Measurements from ENCODE around the gene RGSL1. TPM values are rescaled to one million over a fixed set of nuclear protein-coding genes. Genes with fewer than 3 reads are reported as not detected.

The RGSL1 gene
- total and polyA plus RNA-seq, 2 donors (not counting 1 experiment from before 2014, with no cell fraction given), result not detected

DNA sequence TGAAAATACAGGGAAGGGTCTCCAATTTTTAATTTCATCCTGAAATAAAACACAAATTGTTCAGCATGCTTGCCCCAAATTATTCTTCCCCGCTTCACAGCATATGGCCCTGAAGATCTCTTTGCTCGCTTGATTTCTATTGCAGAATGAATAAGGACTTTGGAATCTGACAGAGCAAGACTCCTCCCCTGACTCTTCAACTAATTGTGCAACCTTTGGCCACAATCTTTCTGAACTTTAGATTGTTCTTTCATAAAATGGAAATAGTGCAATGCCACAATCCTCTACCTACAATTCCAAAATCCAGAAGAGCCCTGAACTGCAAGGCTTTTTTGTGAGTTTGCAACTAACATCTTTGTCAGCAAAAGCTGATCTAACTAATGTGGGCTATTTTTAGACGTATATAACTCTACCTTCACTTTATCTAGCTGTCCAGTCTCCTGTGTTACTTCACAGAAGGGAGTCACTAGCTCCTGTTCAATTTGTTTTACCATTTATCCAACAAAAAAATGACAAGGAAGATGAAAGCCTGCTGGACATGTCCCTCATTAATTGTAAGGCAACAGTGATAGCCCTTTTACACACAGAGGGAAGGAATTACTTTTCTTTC is 125.7 kb downstream of the RGSL1 start:
- H3K4me1 ChIP-seq (ENCODE audit: control insufficient read depth, extremely low read depth, insufficient read depth, low read length), result peaks cover 3% of the 10 kb centered on the region
- H3K4me2 ChIP-seq (ENCODE audit: extremely low read depth, insufficient read depth, low read length), result peak overlapping the region; percentile 20
- H3K9ac ChIP-seq (ENCODE audit: insufficient read depth, low read length), result no peak overlapping the region
- no peaks in the 10 kb centered on the region for H4K20me1 ChIP-seq (ENCODE audit: control insufficient read depth, extremely low read depth, insufficient read depth, low read length)
- no peaks in the 10 kb centered on the region for H3K27me3 ChIP-seq (ENCODE audit: control insufficient read depth, insufficient read depth, low read length)
- H3K4me3 ChIP-seq (replicated peaks in 1 of 4; ENCODE audit: control extremely low read depth in 1 of 4, insufficient read depth in 1 of 4, low read depth in 3 of 4, low read length in 4 of 4), result no peak overlapping the region
- H3K79me2 ChIP-seq (ENCODE audit: control insufficient read depth, insufficient read depth, low read length), result no peaks in the 10 kb centered on the region
- peak; percentile 72 for DNase-seq (ENCODE audit: low read depth in 2 of 2)
- TF ChIP-seq CTCF (conservative IDR thresholded peaks at IDR 0.05 in 1 of 2, IDR thresholded peaks at IDR 0.05 in 1 of 2; ENCODE audit: low read depth in 1 of 2, low read length in 2 of 2), result no peak
- no peak for TF ChIP-seq EZH2 (IDR thresholded peaks at IDR 0.05; ENCODE audit: low read length, missing control alignments)
- no peak overlapping the region for H3K27ac ChIP-seq (ENCODE audit: insufficient read depth, low read length)
- H3K9me3 ChIP-seq (ENCODE audit: control insufficient read depth, insufficient read depth, low read depth, low read length), result no peaks in the 10 kb centered on the region
- no peak overlapping the region for H2AFZ ChIP-seq (ENCODE audit: low read length)
- no peaks in the 10 kb centered on the region for H3K36me3 ChIP-seq (ENCODE audit: control insufficient read depth, insufficient read depth, low read length)

DNA sequence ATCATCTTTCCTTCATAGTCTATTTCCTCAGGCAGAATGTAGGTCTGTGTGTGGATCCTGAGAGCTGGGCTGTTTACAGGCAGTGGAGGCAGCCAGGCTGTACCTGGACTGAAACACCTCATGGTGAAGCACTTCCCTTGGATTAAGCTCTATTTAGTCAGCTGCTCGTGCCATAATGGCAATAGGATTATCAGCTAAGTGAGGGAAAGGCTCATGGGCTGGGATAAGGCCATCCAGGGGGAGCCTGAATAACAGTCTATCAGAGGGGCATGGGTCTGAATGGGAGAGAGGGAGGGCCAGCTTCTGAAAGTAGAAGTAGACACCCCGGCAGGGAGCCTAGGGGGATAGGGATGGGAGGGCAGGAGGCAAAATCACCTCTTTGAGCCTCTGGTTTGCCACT is 130.8 kb downstream of the RGSL1 start:
- Histone ChIP-seq H2AFZ (ENCODE audit: low read length) (no peak overlapping the region), H3K36me3 (ENCODE audit: control insufficient read depth, insufficient read depth, low read length) (no peaks in the 10 kb centered on the region), H3K79me2 (ENCODE audit: control insufficient read depth, insufficient read depth, low read length) (no peaks in the 10 kb centered on the region), H4K20me1 (ENCODE audit: control insufficient read depth, extremely low read depth, insufficient read depth, low read length) (no peaks in the 10 kb centered on the region), H3K4me2 (ENCODE audit: extremely low read depth, insufficient read depth, low read length) (no peak overlapping the region), H3K27me3 (ENCODE audit: control insufficient read depth, insufficient read depth, low read length) (no peaks in the 10 kb centered on the region), H3K27ac (ENCODE audit: insufficient read depth, low read length) (no peak overlapping the region), H3K4me1 (ENCODE audit: control insufficient read depth, extremely low read depth, insufficient read depth, low read length) (peaks cover 2% of the 10 kb centered on the region), H3K4me3 (replicated peaks in 1 of 4; ENCODE audit: control extremely low read depth in 1 of 4, insufficient read depth in 1 of 4, low read depth in 3 of 4, low read length in 4 of 4) (no peak overlapping the region), H3K9me3 (ENCODE audit: control insufficient read depth, insufficient read depth, low read depth, low read length) (no peaks in the 10 kb centered on the region), H3K9ac (ENCODE audit: insufficient read depth, low read length) (no peak overlapping the region)
- no peak for DNase-seq (ENCODE audit: low read depth in 2 of 2)
- TF ChIP-seq EZH2 (IDR thresholded peaks at IDR 0.05; ENCODE audit: low read length, missing control alignments) (no peak), CTCF (conservative IDR thresholded peaks at IDR 0.05 in 1 of 2, IDR thresholded peaks at IDR 0.05 in 1 of 2; ENCODE audit: low read depth in 1 of 2, low read length in 2 of 2) (no peak)

DNA sequence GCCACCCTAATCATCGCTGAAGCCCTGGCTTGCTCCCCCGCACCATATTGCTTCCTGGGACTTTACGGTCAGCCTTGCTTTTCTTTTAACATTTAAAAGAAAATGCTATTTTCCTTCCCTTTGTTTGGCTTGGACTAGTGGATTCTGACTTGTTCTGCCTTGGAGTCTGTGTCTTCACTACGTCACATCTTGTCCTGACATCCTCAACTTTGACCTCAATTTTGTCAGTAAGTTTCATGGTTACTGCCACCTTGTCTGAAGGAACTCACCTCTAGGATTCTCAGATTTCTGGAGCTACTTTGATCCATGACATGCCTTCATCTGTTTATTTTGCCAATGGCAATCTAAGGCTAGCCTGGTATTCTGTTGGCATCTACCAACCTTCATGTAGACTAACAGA is 134.8 kb downstream of the RGSL1 start:
- Histone ChIP-seq H3K4me2 (ENCODE audit: extremely low read depth, insufficient read depth, low read length) (no peak overlapping the region), H4K20me1 (ENCODE audit: control insufficient read depth, extremely low read depth, insufficient read depth, low read length) (no peaks in the 10 kb centered on the region), H3K27me3 (ENCODE audit: control insufficient read depth, insufficient read depth, low read length) (no peaks in the 10 kb centered on the region), H3K27ac (ENCODE audit: insufficient read depth, low read length) (no peak overlapping the region), H3K4me1 (ENCODE audit: control insufficient read depth, extremely low read depth, insufficient read depth, low read length) (peaks cover 2% of the 10 kb centered on the region), H3K9me3 (ENCODE audit: control insufficient read depth, insufficient read depth, low read depth, low read length) (no peaks in the 10 kb centered on the region), H3K9ac (ENCODE audit: insufficient read depth, low read length) (no peak overlapping the region), H3K36me3 (ENCODE audit: control insufficient read depth, insufficient read depth, low read length) (no peaks in the 10 kb centered on the region), H3K79me2 (ENCODE audit: control insufficient read depth, insufficient read depth, low read length) (no peaks in the 10 kb centered on the region), H2AFZ (ENCODE audit: low read length) (no peak overlapping the region), H3K4me3 (replicated peaks in 1 of 4; ENCODE audit: control extremely low read depth in 1 of 4, insufficient read depth in 1 of 4, low read depth in 3 of 4, low read length in 4 of 4) (no peak overlapping the region)
- TF ChIP-seq EZH2 (IDR thresholded peaks at IDR 0.05; ENCODE audit: low read length, missing control alignments) (no peak), CTCF (conservative IDR thresholded peaks at IDR 0.05 in 1 of 2, IDR thresholded peaks at IDR 0.05 in 1 of 2; ENCODE audit: low read depth in 1 of 2, low read length in 2 of 2) (no peak)
- DNase-seq (ENCODE audit: low read depth in 2 of 2), result no peak

Measured in fibroblast of lung (primary cell).